ENCODE data around the gene KLRF2. TPM values are rescaled to one million over a fixed set of nuclear protein-coding genes. Genes with fewer than 3 reads are reported as not detected.

The KLRF2 gene
- total RNA-seq, 2 donors from 2014 or later: not detected

DNA sequence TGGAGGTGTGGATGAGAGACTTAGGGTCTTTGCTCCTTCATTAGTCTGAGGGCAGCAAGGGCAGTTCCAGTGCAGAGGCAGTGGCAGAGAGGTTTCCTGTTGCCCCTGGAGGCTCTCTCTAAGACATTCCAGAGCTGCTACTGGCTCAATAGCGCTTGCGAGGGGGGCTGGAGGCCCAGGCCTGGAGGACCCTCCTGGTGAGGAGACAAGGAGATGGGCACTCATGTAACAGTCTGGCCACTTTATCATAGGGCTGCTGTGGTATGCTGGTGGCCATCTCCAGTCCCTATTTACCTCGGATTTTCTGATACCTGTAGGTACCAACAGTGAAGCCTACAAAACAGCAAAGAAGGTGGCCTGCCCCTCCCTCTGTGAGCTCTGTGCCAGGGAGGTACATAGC, 38.2 kb downstream of the KLRF2 start:
- Mint-ChIP-seq H3K4me3 (no peak overlapping the region), H3K27ac (no peak overlapping the region), H3K27me3 (ENCODE audit: insufficient read depth) (no peaks in the 10 kb centered on the region), H3K9me3 (peaks cover 12% of the 10 kb centered on the region), H3K36me3 (ENCODE audit: low read depth) (peaks cover 2% of the 10 kb centered on the region), H3K4me1 (no peaks in the 10 kb centered on the region)
- no peak overlapping the region for H3K27ac ChIP-seq (ENCODE audit: low read depth, low read length)
- H3K9ac ChIP-seq (ENCODE audit: extremely low read depth, low read length, poor library complexity, severe bottlenecking): no peak overlapping the region
- H3K36me3 ChIP-seq (ENCODE audit: control insufficient read depth, insufficient read depth, low read length): no peaks in the 10 kb centered on the region
- H3K27me3 ChIP-seq (ENCODE audit: control insufficient read depth, insufficient read depth, low read length, poor library complexity, severe bottlenecking): no peaks in the 10 kb centered on the region
- H3K9me3 ChIP-seq (ENCODE audit: control insufficient read depth, low read length): no peaks in the 10 kb centered on the region
- no peak overlapping the region for H3K4me3 ChIP-seq (ENCODE audit: low read length)
- H3K4me1 ChIP-seq (ENCODE audit: control insufficient read depth, insufficient read depth, low read length): no peaks in the 10 kb centered on the region
- WGBS, 2 experiments (ENCODE audit: insufficient coverage in 1 of 2, insufficient read length in 1 of 2): 94% methylated on average over 3 of the region's 3 CpGs; no CpG with 5 or more reads in 1 of the 2 experiments
- TF ChIP-seq CTCF (conservative IDR thresholded peaks at IDR 0.05): no peak
- DNase-seq: no peak

DNA sequence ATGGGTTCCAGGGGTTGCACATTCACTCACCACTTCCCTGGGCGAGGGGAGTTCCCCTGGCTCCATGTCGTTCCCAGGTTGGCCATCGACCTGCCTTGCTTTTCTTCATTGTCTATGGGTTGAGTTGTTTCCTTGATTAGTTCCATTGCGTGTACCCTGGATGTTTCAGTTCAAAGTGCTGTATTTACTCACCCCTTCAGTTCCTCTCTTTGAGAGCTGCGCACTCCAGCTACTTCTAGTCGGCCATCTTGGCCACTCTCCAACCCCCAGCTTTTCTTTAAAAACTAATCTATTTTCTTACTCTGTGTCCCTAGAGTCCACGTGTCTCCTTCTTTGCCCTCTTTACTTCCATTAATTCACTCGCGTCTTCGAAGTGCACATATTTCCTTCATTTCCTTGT, 39.2 kb downstream of the KLRF2 start:
- 92% methylated on average over 7 to 10 of the region's 10 CpGs for WGBS, 2 experiments (ENCODE audit: insufficient coverage in 1 of 2, insufficient read length in 1 of 2)
- peaks cover 2% of the 10 kb centered on the region for H3K36me3 Mint-ChIP-seq (ENCODE audit: low read depth)
- H3K9me3 Mint-ChIP-seq: peaks cover 12% of the 10 kb centered on the region
- H3K9ac ChIP-seq (ENCODE audit: extremely low read depth, low read length, poor library complexity, severe bottlenecking): no peak overlapping the region
- no peak overlapping the region for H3K27ac ChIP-seq (ENCODE audit: low read depth, low read length)
- no peak for DNase-seq
- H3K27me3 Mint-ChIP-seq (ENCODE audit: insufficient read depth): no peaks in the 10 kb centered on the region
- no peak overlapping the region for H3K4me3 ChIP-seq (ENCODE audit: low read length)
- no peaks in the 10 kb centered on the region for H3K4me1 Mint-ChIP-seq
- H3K4me3 Mint-ChIP-seq: no peak overlapping the region
- no peak overlapping the region for H3K27ac Mint-ChIP-seq
- no peaks in the 10 kb centered on the region for H3K36me3 ChIP-seq (ENCODE audit: control insufficient read depth, insufficient read depth, low read length)
- H3K4me1 ChIP-seq (ENCODE audit: control insufficient read depth, insufficient read depth, low read length): no peaks in the 10 kb centered on the region
- no peak for TF ChIP-seq CTCF (conservative IDR thresholded peaks at IDR 0.05)
- H3K9me3 ChIP-seq (ENCODE audit: control insufficient read depth, low read length): no peaks in the 10 kb centered on the region
- H3K27me3 ChIP-seq (ENCODE audit: control insufficient read depth, insufficient read depth, low read length, poor library complexity, severe bottlenecking): no peaks in the 10 kb centered on the region

GRCh38 chr12:9922429-9922828, 41.1 kb downstream of the KLRF2 start:
- no peaks in the 10 kb centered on the region for H3K27me3 ChIP-seq (ENCODE audit: control insufficient read depth, insufficient read depth, low read length, poor library complexity, severe bottlenecking)
- Mint-ChIP-seq H3K4me1 (peaks cover 2% of the 10 kb centered on the region), H3K27ac (no peak overlapping the region), H3K27me3 (ENCODE audit: insufficient read depth) (no peaks in the 10 kb centered on the region), H3K4me3 (no peak overlapping the region), H3K36me3 (ENCODE audit: low read depth) (peaks cover 2% of the 10 kb centered on the region), H3K9me3 (peaks cover 12% of the 10 kb centered on the region)
- no peak overlapping the region for H3K27ac ChIP-seq (ENCODE audit: low read depth, low read length)
- DNase-seq: no peak
- H3K4me3 ChIP-seq (ENCODE audit: low read length): no peak overlapping the region
- H3K9ac ChIP-seq (ENCODE audit: extremely low read depth, low read length, poor library complexity, severe bottlenecking): no peak overlapping the region
- no peaks in the 10 kb centered on the region for H3K4me1 ChIP-seq (ENCODE audit: control insufficient read depth, insufficient read depth, low read length)
- 80 to 100% methylated on average over 1 of the region's 1 CpG for whole genome bisulfite sequencing, 2 experiments (ENCODE audit: insufficient coverage in 1 of 2, insufficient read length in 1 of 2)
- no peaks in the 10 kb centered on the region for H3K36me3 ChIP-seq (ENCODE audit: control insufficient read depth, insufficient read depth, low read length)
- no peaks in the 10 kb centered on the region for H3K9me3 ChIP-seq (ENCODE audit: control insufficient read depth, low read length)
- no peak for TF ChIP-seq CTCF (conservative IDR thresholded peaks at IDR 0.05)
